GM08714 (cell line): Measurements from ENCODE around the gene TRIML1.
"Not testable (repeated sequence)": the region's sequence is repeated elsewhere in the genome, so short reads cannot be mapped to it uniquely, and the experiment has no call there.

Source experiments
- H3K4me3 ChIP-seq: fragments of 200-500 bp; sonication (Bioruptor generic); 2 replicates; pipeline ENCODE4 v1.5.1; 2014; ENCODE audit warnings: mild to moderate bottlenecking, low read length, inconsistent platforms
- ZNF274 ChIP-seq: IDR thresholded peaks from 2 replicates; pipeline ENCODE4 v1.6.1; 2012; ENCODE audit warnings: mild to moderate bottlenecking, low read depth, low read length

Gene TRIML1

GRCh38 chr4:188132232-188132631, 7.0 kb upstream of the TRIML1 start:
- no peak overlapping the region for H3K4me3 ChIP-seq
- no peak for TF ChIP-seq ZNF274

DNA sequence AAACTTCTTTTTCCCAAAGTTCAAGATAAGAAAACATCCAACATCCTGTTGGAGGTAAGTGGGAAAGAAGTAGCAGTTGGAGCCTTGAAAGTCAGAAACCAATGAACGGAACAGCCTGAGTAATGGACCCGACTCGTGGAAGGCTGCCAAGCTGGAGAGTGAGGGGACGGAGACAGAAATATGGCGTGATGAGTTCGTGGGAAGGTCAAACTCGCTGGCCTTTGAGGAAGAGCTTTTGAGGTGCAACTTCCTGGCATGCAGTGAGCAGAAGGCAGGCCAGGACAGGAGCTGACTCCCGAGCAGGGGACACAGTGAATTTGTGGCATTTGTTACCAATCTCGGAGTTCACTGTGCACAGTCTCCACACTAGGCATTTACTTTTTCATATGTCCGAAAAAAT, 1.0 kb upstream of the TRIML1 start:
- H3K4me3 ChIP-seq, result no peak overlapping the region
- no peak for TF ChIP-seq ZNF274

- no peak overlapping the region for H3K4me3 ChIP-seq
- TF ChIP-seq ZNF274, result no peak
Observed at GRCh38 chr4:188139671-188140070, 430 bp downstream of the TRIML1 start.

DNA sequence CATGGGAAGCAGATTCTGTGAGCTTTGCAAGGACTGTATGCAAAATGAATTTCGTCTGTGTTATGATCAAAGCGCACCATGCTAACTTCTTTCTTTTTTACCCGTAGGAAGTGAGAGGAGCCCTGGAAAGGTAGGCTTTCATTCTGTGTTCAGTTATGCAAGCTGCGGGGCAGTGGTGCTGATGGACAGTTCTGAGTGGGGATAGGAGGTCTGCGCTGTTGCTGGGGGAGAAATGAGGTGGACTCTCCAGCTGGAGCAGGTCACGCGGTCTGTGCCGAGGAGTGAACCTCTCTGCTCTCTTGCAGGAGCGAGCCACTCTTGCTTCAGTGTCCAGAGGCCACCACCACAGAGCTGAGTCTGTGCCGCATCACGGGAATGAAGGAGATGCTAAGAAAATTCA, 4.5 kb downstream of the TRIML1 start:
- no peak for TF ChIP-seq ZNF274

GRCh38 chr4:188145601-188146000, 6.4 kb downstream of the TRIML1 start:
- TF ChIP-seq ZNF274, result no peak

More for the DNA sequence above, 4.5 kb downstream of the TRIML1 start:
- no peak overlapping the region for H3K4me3 ChIP-seq

GRCh38 chr4:188146618-188147017, 7.4 kb downstream of the TRIML1 start:
- H3K4me3 ChIP-seq, result no peak overlapping the region
- no peak for TF ChIP-seq ZNF274

More at GRCh38 chr4:188145601-188146000, 6.4 kb downstream of the TRIML1 start:
- H3K4me3 ChIP-seq, result no peak overlapping the region

GRCh38 chr4:188147176-188147575, 7.9 kb downstream of the TRIML1 start:
- no peak for TF ChIP-seq ZNF274
- no peak overlapping the region for H3K4me3 ChIP-seq

GRCh38 chr4:188147776-188148175, 8.5 kb downstream of the TRIML1 start:
- no peak overlapping the region for H3K4me3 ChIP-seq
- no peak for TF ChIP-seq ZNF274

DNA sequence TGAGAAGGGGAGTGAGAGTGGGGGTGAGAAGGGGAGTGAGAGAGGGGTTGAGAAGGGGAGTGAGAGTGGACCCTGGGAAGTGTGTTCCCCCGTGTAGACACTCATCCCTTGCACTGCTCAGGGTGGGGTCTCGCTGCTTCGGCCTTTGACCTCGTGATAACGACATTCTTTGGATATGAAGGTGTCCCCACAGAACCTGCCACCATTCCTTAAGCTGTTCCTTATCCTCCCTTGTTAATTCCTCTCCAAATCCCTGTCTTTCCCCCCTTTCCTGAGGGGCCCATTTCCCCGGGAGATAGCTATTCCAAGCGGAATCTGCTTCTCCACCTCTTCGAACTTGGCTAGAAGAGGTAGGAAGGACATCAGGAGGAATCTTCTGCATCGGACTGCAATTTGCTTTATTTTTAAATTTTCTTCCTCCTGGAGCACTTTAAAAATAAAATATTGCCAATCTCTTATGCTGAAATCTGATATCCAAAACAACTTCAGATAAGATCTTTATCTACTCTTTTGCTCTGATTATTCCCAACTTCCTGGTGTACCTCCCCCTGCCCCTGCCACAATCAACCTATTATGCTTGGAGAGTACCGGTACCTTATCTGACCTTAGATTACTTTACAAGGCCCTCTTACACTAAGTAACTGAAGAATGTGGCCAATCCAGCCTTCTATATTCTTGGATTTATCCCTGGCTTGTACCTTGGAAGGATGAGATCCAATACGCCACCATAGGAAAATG, 15.6 kb downstream of the TRIML1 start:
- TF ChIP-seq ZNF274, result no peak
- H3K4me3 ChIP-seq, result no peak overlapping the region

DNA sequence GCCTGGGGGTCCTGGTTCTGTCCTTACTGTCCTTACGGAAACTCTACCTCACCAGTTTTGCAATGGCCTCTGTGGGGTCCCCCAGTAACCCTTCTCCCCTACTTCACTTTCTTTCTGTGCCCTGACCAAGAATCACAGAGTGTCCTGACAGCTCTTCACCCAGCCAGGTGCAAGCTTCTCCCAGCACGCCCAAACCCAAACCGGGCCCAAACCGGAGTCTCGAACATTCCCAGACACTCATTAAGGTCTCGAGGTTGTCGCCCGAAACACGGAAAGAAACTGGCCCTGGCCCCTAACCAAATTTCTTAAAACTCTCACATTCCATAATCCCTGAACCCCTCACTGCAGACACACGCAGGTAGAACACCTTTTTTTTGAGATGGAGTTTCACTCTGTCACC, 19.1 kb downstream of the TRIML1 start:
- no peak for TF ChIP-seq ZNF274
- H3K4me3 ChIP-seq, result no peak overlapping the region

- not testable (repeated sequence) for H3K4me3 ChIP-seq
Observed at GRCh38 chr4:188159513-188160226, 20.4 kb downstream of the TRIML1 start.

DNA sequence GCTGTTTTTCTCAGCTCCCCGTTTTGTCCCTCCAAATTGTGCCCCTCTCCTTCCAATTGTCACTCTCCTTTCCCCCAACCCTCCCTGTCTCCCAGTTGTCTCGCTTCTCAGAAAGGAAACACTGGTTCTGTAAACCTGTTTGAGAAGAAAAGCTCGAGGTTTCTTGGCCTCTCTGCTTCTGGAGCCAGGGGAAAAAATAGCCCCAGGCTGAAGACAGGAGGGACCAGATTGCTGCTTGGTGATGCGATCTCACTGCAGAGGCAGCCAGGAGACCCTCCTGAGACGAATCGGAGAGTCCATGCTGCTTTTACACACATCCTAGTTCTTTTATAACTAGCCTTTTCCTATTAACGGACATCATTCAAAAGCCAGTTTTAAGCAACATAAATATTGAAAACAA, 21.2 kb downstream of the TRIML1 start:
- TF ChIP-seq ZNF274, result no peak
- H3K4me3 ChIP-seq, result no peak overlapping the region

DNA sequence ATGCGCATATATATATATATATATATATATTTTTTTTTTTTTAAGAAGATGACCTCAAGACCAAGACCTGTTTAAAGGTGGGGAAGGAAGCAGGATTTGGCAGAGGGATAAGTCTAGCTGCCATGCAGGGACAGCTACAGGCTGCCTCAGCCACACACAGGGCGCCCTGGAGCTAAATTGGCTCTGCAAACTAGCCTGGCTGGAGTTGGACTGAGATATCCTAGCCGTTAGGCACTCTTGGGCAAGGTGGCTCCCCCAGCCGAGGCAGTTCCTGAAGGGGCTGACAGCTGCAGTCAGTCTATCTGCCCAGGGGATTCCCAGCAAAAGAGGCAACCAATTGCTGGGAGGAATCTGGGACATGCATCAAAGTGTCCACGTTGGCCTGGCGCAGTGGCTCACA, 21.9 kb downstream of the TRIML1 start:
- no peak overlapping the region for H3K4me3 ChIP-seq
- TF ChIP-seq ZNF274, result no peak

GRCh38 chr4:188162698-188163097, 23.5 kb downstream of the TRIML1 start:
- no peak for TF ChIP-seq ZNF274
- no peak overlapping the region for H3K4me3 ChIP-seq

DNA sequence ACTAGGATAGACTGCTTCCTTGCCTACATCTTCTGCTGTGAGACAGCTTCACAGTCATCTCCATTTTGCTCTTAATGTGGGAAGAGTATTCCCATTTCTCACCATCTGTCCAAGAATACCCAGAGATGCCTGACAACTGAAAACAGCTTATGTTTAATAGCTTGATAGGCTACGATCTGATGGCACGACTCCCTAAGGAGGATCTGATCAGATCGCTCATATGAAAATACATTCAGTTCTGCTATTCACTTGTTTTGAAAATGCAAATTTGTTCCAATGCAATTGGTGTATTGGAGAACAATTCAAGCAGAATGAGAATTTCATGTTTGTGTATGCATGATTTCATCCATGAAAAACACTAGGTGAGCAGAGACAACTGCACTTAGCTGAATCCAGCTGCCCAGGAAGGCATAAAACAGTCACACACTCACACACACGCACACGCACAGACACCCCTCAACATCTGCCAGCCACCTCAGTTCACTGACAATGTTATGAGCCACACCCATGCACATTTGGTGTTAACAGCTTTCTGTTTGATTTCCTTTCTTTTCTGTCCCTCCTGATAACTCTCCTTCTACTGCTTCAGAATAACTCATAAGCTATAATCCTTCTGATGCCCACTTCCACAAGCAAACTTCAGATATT, 29.6 kb downstream of the TRIML1 start:
- no peak for TF ChIP-seq ZNF274
- H3K4me3 ChIP-seq, result no peak overlapping the region

DNA sequence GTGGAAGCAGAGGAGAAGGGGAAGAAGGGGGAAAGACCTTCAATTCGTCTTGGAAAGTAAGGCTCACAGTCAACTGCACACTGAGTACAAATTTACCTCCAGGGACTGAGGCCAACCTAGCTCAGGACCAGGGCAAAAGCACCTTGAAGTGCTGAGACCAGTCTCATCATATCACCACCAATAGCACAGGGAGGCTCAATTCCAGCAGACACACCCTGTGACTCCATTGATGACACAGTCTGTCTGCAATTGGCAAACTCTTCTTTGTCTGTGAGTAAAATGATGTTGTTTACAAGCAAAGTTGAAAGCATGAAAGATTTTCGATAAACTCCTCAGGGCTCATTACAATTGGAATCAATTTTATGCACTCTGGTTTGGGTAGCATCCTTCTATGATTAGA, 32.3 kb downstream of the TRIML1 start:
- H3K4me3 ChIP-seq, result no peak overlapping the region
- no peak for TF ChIP-seq ZNF274
